Trophoblast cell (in vitro differentiated cells and primary cell): ENCODE data around the gene GPT2.

ENCODE experiments used
- DNase-seq, 2 donors: peaks; one replicate each; pipeline ENCODE4 v3.0.0-alpha.2; 2016
- H2AFZ ChIP-seq: 2 replicates; pipeline ENCODE4 v1.6.1; 2013; ENCODE audit warnings: low read length, moderate library complexity, mild to moderate bottlenecking; ENCODE audit not compliant: insufficient read depth, poor library complexity
- H2AK5ac ChIP-seq: 2 replicates; pipeline ENCODE4 v1.6.1; 2013; ENCODE audit warnings: mild to moderate bottlenecking, low read length
- H2BK120ac ChIP-seq: 2 replicates; pipeline ENCODE4 v1.6.1; 2013; ENCODE audit warnings: low read length, mild to moderate bottlenecking, moderate library complexity; ENCODE audit not compliant: insufficient read depth, poor library complexity
- H2BK12ac ChIP-seq: 2 replicates; pipeline ENCODE4 v1.6.1; 2013; ENCODE audit warnings: mild to moderate bottlenecking, low read length, moderate library complexity
- H2BK5ac ChIP-seq: 2 replicates; pipeline ENCODE4 v1.6.1; 2013; ENCODE audit warnings: low read length, low read depth, moderate library complexity, mild to moderate bottlenecking; ENCODE audit not compliant: poor library complexity
- H3K14ac ChIP-seq: 2 replicates; pipeline ENCODE4 v1.6.1; 2013; ENCODE audit warnings: mild to moderate bottlenecking, low read length
- H3K18ac ChIP-seq: 2 replicates; pipeline ENCODE4 v1.6.1; 2013; ENCODE audit warnings: mild to moderate bottlenecking, low read length
- H3K23ac ChIP-seq: 2 replicates; pipeline ENCODE4 v1.6.1; 2013; ENCODE audit warnings: low read length
- H3K27ac ChIP-seq: 2 replicates; pipeline ENCODE4 v1.5.1; 2013; ENCODE audit warnings: low read depth, mild to moderate bottlenecking, inconsistent platforms, low read length, moderate library complexity
- H3K27me3 ChIP-seq: 2 replicates; pipeline ENCODE4 v1.6.1; 2013; ENCODE audit warnings: inconsistent platforms, mild to moderate bottlenecking, low read length, moderate library complexity; ENCODE audit not compliant: insufficient read depth
- H3K36me3 ChIP-seq, 2 experiments: 1 replicate in 1 of 2; 2 replicates in 1 of 2; pipeline ENCODE4 v1.6.1; 2013; ENCODE audit warnings: low read length in 2 of 2, mild to moderate bottlenecking in 2 of 2, moderate library complexity in 1 of 2; ENCODE audit not compliant: insufficient read depth in 2 of 2, control insufficient read depth in 1 of 2
- H3K4ac ChIP-seq: 2 replicates; pipeline ENCODE4 v1.6.1; 2013; ENCODE audit warnings: low read depth, mild to moderate bottlenecking, low read length, moderate library complexity
- H3K4me1 ChIP-seq, 2 experiments: 1 replicate in 1 of 2; 2 replicates in 1 of 2; pipeline ENCODE4 v1.6.1; 2013; ENCODE audit warnings: low read length in 2 of 2, mild to moderate bottlenecking in 2 of 2, moderate library complexity in 1 of 2; ENCODE audit not compliant: insufficient read depth in 2 of 2, control insufficient read depth in 1 of 2
- H3K4me2 ChIP-seq: 2 replicates; pipeline ENCODE4 v1.6.1; 2013; ENCODE audit warnings: inconsistent platforms, mild to moderate bottlenecking, low read length, moderate library complexity
- H3K4me3 ChIP-seq: 2 replicates; pipeline ENCODE4 v1.5.1; 2013; ENCODE audit warnings: mild to moderate bottlenecking, low read depth, low read length, inconsistent platforms
- H3K79me1 ChIP-seq: one replicate; pipeline ENCODE4 v1.6.1; 2013; ENCODE audit warnings: low read length
- H3K79me2 ChIP-seq: 2 replicates; pipeline ENCODE4 v1.6.1; 2013; ENCODE audit warnings: low read length, mild to moderate bottlenecking; ENCODE audit not compliant: control insufficient read depth, insufficient read depth, poor library complexity
- H3K9ac ChIP-seq: 2 replicates; pipeline ENCODE4 v1.6.1; 2013; ENCODE audit warnings: mild to moderate bottlenecking, low read length
- H3K9me3 ChIP-seq: 2 replicates; pipeline ENCODE4 v1.6.1; 2013; ENCODE audit warnings: low read depth, mild to moderate bottlenecking, control low read depth, inconsistent platforms, low read length; ENCODE audit not compliant: insufficient read depth
- H4K12ac ChIP-seq: 2 replicates; pipeline ENCODE4 v1.6.1; 2013; ENCODE audit warnings: low read depth, mild to moderate bottlenecking, low read length, moderate library complexity
- H4K8ac ChIP-seq: 2 replicates; pipeline ENCODE4 v1.6.1; 2013; ENCODE audit warnings: low read depth, mild to moderate bottlenecking, low read length, moderate library complexity
- H4K91ac ChIP-seq: one replicate; pipeline ENCODE4 v1.6.1; 2013; ENCODE audit warnings: low read depth, mild to moderate bottlenecking, low read length, moderate library complexity
- WGBS: extraction: QIAGEN DNeasy Blood & Tissue Kit; methylation state at CpG from one replicate; pipeline ENCODE4 v1.1.7; 2013; ENCODE audit warnings: missing lambda C conversion rate; ENCODE audit not compliant: insufficient read length, insufficient coverage; ENCODE audit errors: extremely low coverage; 5-methylcytosine and 5-hydroxymethylcytosine counted together

GPT2 gene

GRCh38 chr16:46871597-46871996 lies 12.6 kb upstream of the GPT2 start:
- no peak overlapping the region for H2AK5ac ChIP-seq
- H3K27ac ChIP-seq: no peak overlapping the region
- no peak overlapping the region for H2BK5ac ChIP-seq
- no peaks in the 10 kb centered on the region for H3K79me2 ChIP-seq
- no peak overlapping the region for H4K12ac ChIP-seq
- H2AFZ ChIP-seq: no peak overlapping the region
- H3K36me3 ChIP-seq: no peaks in the 10 kb centered on the region
- H3K4me2 ChIP-seq: no peak overlapping the region
- no peak overlapping the region for H3K18ac ChIP-seq
- no peak for DNase-seq
- no peak overlapping the region for H3K9ac ChIP-seq
- H3K27me3 ChIP-seq: no peaks in the 10 kb centered on the region
- no peak overlapping the region for H3K4ac ChIP-seq
- no peaks in the 10 kb centered on the region for H3K79me1 ChIP-seq
- H4K8ac ChIP-seq: no peak overlapping the region
- WGBS: no CpG with 5 or more reads among the region's 8 CpGs
- H3K14ac ChIP-seq: no peak overlapping the region
- H3K4me1 ChIP-seq: peaks cover 3 to 5% of the 10 kb centered on the region in 2 experiments
- no peak overlapping the region for H4K91ac ChIP-seq
- H3K9me3 ChIP-seq: peaks cover 2% of the 10 kb centered on the region
- no peak overlapping the region for H3K23ac ChIP-seq
- H2BK120ac ChIP-seq: no peak overlapping the region
- peak overlapping the region; percentile 62 for H2BK12ac ChIP-seq
- no peak overlapping the region for H3K4me3 ChIP-seq

GRCh38 chr16:46873201-46873600 lies 11.0 kb upstream of the GPT2 start:
- Histone ChIP-seq H3K9ac (no peak overlapping the region), H3K27ac (no peak overlapping the region), H2BK120ac (no peak overlapping the region), H3K4me3 (no peak overlapping the region), H2BK12ac (no peak overlapping the region), H3K36me3 (no peaks in the 10 kb centered on the region), H3K23ac (no peak overlapping the region), H3K79me1 (no peaks in the 10 kb centered on the region), H3K4ac (no peak overlapping the region), H4K8ac (no peak overlapping the region), H4K12ac (no peak overlapping the region), H3K27me3 (no peaks in the 10 kb centered on the region), H3K4me2 (no peak overlapping the region), H3K79me2 (no peaks in the 10 kb centered on the region), H2BK5ac (no peak overlapping the region), H3K14ac (no peak overlapping the region), H2AK5ac (no peak overlapping the region), H3K9me3 (peaks cover 2% of the 10 kb centered on the region), H3K18ac (no peak overlapping the region), H2AFZ (no peak overlapping the region), H4K91ac (no peak overlapping the region), H3K4me1 (peaks cover 3 to 5% of the 10 kb centered on the region in 2 experiments)
- no peak for DNase-seq
- no CpG with 5 or more reads among the region's 3 CpGs for WGBS

GRCh38 chr16:46875243-46875642 lies 8.9 kb upstream of the GPT2 start:
- Histone ChIP-seq H3K79me1 (no peaks in the 10 kb centered on the region), H2BK12ac (no peak overlapping the region), H3K79me2 (no peaks in the 10 kb centered on the region), H4K12ac (no peak overlapping the region), H3K4me2 (no peak overlapping the region), H4K91ac (no peak overlapping the region), H4K8ac (no peak overlapping the region), H3K9me3 (no peaks in the 10 kb centered on the region), H3K9ac (no peak overlapping the region), H3K27ac (no peak overlapping the region), H3K23ac (no peak overlapping the region), H2AFZ (no peak overlapping the region), H3K4me1 (peaks cover 3 to 5% of the 10 kb centered on the region in 2 experiments), H3K4ac (no peak overlapping the region), H2BK120ac (no peak overlapping the region), H3K18ac (no peak overlapping the region), H3K4me3 (no peak overlapping the region), H3K27me3 (no peaks in the 10 kb centered on the region), H2AK5ac (no peak overlapping the region), H3K36me3 (no peaks in the 10 kb centered on the region), H2BK5ac (no peak overlapping the region), H3K14ac (no peak overlapping the region)
- WGBS: no CpG with 5 or more reads among the region's 8 CpGs
- DNase-seq: no peak

DNA sequence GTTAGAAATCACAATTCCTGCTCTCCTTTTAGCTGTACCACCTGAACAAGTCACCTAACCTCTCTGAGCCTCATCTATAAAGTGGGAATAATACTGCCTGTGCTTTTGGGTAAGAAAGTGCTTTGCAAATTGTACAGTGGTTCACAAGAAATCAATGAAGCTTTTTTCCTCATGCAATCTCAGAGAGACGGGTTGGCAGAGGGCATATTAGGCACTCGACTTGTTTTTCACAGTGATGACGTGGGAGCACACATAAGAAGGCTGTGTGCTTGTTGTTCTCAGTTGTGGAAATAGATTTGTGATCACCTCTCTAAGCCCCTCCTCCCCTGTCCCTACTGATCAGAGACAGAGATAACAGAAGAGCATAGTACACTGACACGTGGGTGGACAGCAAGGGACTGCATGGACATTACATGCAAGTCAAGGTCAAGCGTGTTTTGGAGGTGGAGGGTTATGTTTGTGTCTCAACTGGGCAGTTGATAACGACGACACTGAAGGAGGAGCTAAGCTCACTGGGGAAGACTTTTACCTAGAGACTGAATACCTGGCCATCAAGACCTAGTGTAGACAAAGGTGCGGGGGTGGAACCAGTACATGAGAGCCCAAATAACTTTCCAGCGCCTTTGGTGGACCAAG lies 1.7 kb upstream of the GPT2 start:
- H3K79me1 ChIP-seq: peaks cover 15% of the 10 kb centered on the region

More for the DNA sequence above, 1.7 kb upstream of the GPT2 start:
- Histone ChIP-seq H3K4me2 (no peak overlapping the region), H2AK5ac (no peak overlapping the region), H3K4me3 (no peak overlapping the region), H4K12ac (no peak overlapping the region), H3K9ac (no peak overlapping the region), H3K36me3 (no peaks in the 10 kb centered on the region), H3K27me3 (no peaks in the 10 kb centered on the region), H3K27ac (no peak overlapping the region), H3K18ac (no peak overlapping the region), H2BK5ac (no peak overlapping the region), H2BK12ac (no peak overlapping the region), H3K4me1 (peaks cover 14 to 28% of the 10 kb centered on the region in 2 experiments), H4K8ac (no peak overlapping the region), H3K9me3 (no peaks in the 10 kb centered on the region), H3K79me2 (peaks cover 15% of the 10 kb centered on the region), H2AFZ (no peak overlapping the region), H2BK120ac (no peak overlapping the region), H3K4ac (no peak overlapping the region), H3K14ac (no peak overlapping the region), H4K91ac (no peak overlapping the region), H3K23ac (no peak overlapping the region)
- no peak for DNase-seq
- WGBS: no CpG with 5 or more reads among the region's 9 CpGs
